ENCODE results near the gene DISC1. TPM values are rescaled to one million over a fixed set of nuclear protein-coding genes. Genes with fewer than 3 reads are reported as not detected.

DISC1 gene
- total RNA-seq, 1 experiment from 2014 or later = 1.8 TPM

GRCh38 chr1:231736464-231736863 lies 109.9 kb downstream of the DISC1 start:
- no peak for DNase-seq (ENCODE audit: low read depth, low spot score)
- Histone ChIP-seq H3K27ac (ENCODE audit: low read depth, low read length) (no peak overlapping the region), H3K9me2 (ENCODE audit: insufficient read depth) (no peaks in the 10 kb centered on the region), H3K4me1 (ENCODE audit: control insufficient read depth in 1 of 2, insufficient read depth in 2 of 2, low read length in 2 of 2) (no peaks in the 10 kb centered on the region), H3K36me3 (ENCODE audit: control insufficient read depth in 1 of 2, insufficient read depth in 2 of 2, low read length in 2 of 2) (no peaks in the 10 kb centered on the region), H3K27me3 (ENCODE audit: insufficient read depth, low read length) (no peaks in the 10 kb centered on the region), H3K79me2 (ENCODE audit: insufficient read depth, low read length) (no peaks in the 10 kb centered on the region), H3K4me2 (ENCODE audit: low read length) (no peak overlapping the region), H3K4me3 (replicated peaks in 1 of 2; ENCODE audit: low read depth in 1 of 2, low read length in 2 of 2) (no peak overlapping the region), H4K20me1 (ENCODE audit: insufficient read depth) (no peaks in the 10 kb centered on the region), H2AFZ (ENCODE audit: low read depth, low read length, poor library complexity, severe bottlenecking) (no peak overlapping the region), H3K9ac (ENCODE audit: low read length) (no peak overlapping the region), H3K9me3 (ENCODE audit: control insufficient read depth in 1 of 2, insufficient read depth in 1 of 2, low read depth in 1 of 2, low read length in 2 of 2) (no peaks in the 10 kb centered on the region)
- intact Hi-C loops (cut with micrococcal nuclease) = no loop called here
- no peak for TF ChIP-seq RAD21 (IDR thresholded peaks at IDR 0.05; ENCODE audit: low read depth)
- ChIA-PET POLR2A (no interaction called here), CTCF (no interaction called here), RAD21 (ENCODE audit: low non-redundant PET in 1 of 2, low total read pairs in 2 of 2, uncharacterized antibody in 2 of 2, unreplicated experiment in 2 of 2) (no interaction called here)
- BruUV-seq (replicated peaks) = no TSS peak
- ATAC-seq = no peak

GRCh38 chr1:231738554-231738953 lies 112.0 kb downstream of the DISC1 start:
- RAD21 ChIA-PET (ENCODE audit: low non-redundant PET in 1 of 2, low total read pairs in 2 of 2, uncharacterized antibody in 2 of 2, unreplicated experiment in 2 of 2) = no interaction called here
- POLR2A ChIA-PET = no interaction called here
- no TSS peak for BruUV-seq (replicated peaks)
- no peak for ATAC-seq
- no peaks in the 10 kb centered on the region for H3K9me2 ChIP-seq (ENCODE audit: insufficient read depth)
- H3K79me2 ChIP-seq (ENCODE audit: insufficient read depth, low read length) = no peaks in the 10 kb centered on the region
- H3K4me2 ChIP-seq (ENCODE audit: low read length) = no peak overlapping the region
- no peaks in the 10 kb centered on the region for H3K36me3 ChIP-seq (ENCODE audit: control insufficient read depth in 1 of 2, insufficient read depth in 2 of 2, low read length in 2 of 2)
- DNase-seq (ENCODE audit: low read depth, low spot score) = no peak
- CTCF ChIA-PET = no interaction called here
- no peak overlapping the region for H3K4me3 ChIP-seq (replicated peaks in 1 of 2; ENCODE audit: low read depth in 1 of 2, low read length in 2 of 2)
- no peak overlapping the region for H2AFZ ChIP-seq (ENCODE audit: low read depth, low read length, poor library complexity, severe bottlenecking)
- no peak overlapping the region for H3K9ac ChIP-seq (ENCODE audit: low read length)
- intact Hi-C loops (cut with micrococcal nuclease) = no loop called here
- no peaks in the 10 kb centered on the region for H3K27me3 ChIP-seq (ENCODE audit: insufficient read depth, low read length)
- H4K20me1 ChIP-seq (ENCODE audit: insufficient read depth) = no peaks in the 10 kb centered on the region
- no peaks in the 10 kb centered on the region for H3K9me3 ChIP-seq (ENCODE audit: control insufficient read depth in 1 of 2, insufficient read depth in 1 of 2, low read depth in 1 of 2, low read length in 2 of 2)
- no peaks in the 10 kb centered on the region for H3K4me1 ChIP-seq (ENCODE audit: control insufficient read depth in 1 of 2, insufficient read depth in 2 of 2, low read length in 2 of 2)
- H3K27ac ChIP-seq (ENCODE audit: low read depth, low read length) = no peak overlapping the region
- TF ChIP-seq TCF7L2 (IDR thresholded peaks at IDR 0.05; ENCODE audit: borderline replicate concordance, extremely low read depth, insufficient read depth, insufficient read length) = no peak
- no peak for TF ChIP-seq MAX (IDR thresholded peaks at IDR 0.05)
- no peak for TF ChIP-seq EGR1 (IDR thresholded peaks at IDR 0.05; ENCODE audit: low read depth)
- TF ChIP-seq YY1 (IDR thresholded peaks at IDR 0.05; ENCODE audit: extremely low read depth, insufficient replicate concordance, low read depth, low read length) = no peak
- TF ChIP-seq FOSL1 (IDR thresholded peaks at IDR 0.05; ENCODE audit: low read depth) = no peak
- TF ChIP-seq ZFX (IDR thresholded peaks at IDR 0.05) = no peak
- no peak for TF ChIP-seq SP1 (IDR thresholded peaks at IDR 0.05; ENCODE audit: low read depth)
- TF ChIP-seq CBX3 (IDR thresholded peaks at IDR 0.05; ENCODE audit: low read depth) = no peak
- no peak for TF ChIP-seq EZH2phosphoT487 (IDR thresholded peaks at IDR 0.05; ENCODE audit: borderline replicate concordance)
- TF ChIP-seq SRF (IDR thresholded peaks at IDR 0.05; ENCODE audit: low read depth) = no peak
- TF ChIP-seq EZH2 (IDR thresholded peaks at IDR 0.05) = no peak
- TF ChIP-seq REST (IDR thresholded peaks at IDR 0.05; ENCODE audit: low read depth) = no peak
- no peak for TF ChIP-seq CTCF (IDR thresholded peaks at IDR 0.05 in 2 of 3, conservative IDR thresholded peaks at IDR 0.05 in 1 of 3; ENCODE audit: borderline replicate concordance in 1 of 3, insufficient read depth in 1 of 3, low read depth in 2 of 3, low read length in 2 of 3)
- TF ChIP-seq RAD21 (IDR thresholded peaks at IDR 0.05; ENCODE audit: low read depth) = no peak
- no peak for TF ChIP-seq POLR2AphosphoS5 (IDR thresholded peaks at IDR 0.05; ENCODE audit: low read depth, low read length)
- TF ChIP-seq JUND (IDR thresholded peaks at IDR 0.05) = no peak
- TF ChIP-seq ELF1 (IDR thresholded peaks at IDR 0.05; ENCODE audit: borderline replicate concordance, low read depth) = no peak
- TF ChIP-seq POLR2A (IDR thresholded peaks at IDR 0.05; ENCODE audit: borderline replicate concordance, extremely low read depth, insufficient read depth, insufficient read length) = no peak
